Thymus (tissue), 11 donors: Measurements from ENCODE around the gene GSDMA. TPM values are rescaled to one million over a fixed set of nuclear protein-coding genes. Genes with fewer than 3 reads are reported as not detected.

Experiments
- DNase-seq, 9 donors: peaks; one replicate each; pipeline ENCODE4 v3.0.0-alpha.2; 2013; ENCODE audit warnings: low spot score in 9 of 9, low read depth in 6 of 9, missing footprints in 1 of 9
- H3K27ac ChIP-seq, 2 donors: one replicate each; pipeline ENCODE4 v1.5.1; 2013; ENCODE audit warnings: control low read depth in 1 of 2, low read depth in 1 of 2, low read length in 1 of 2, mild to moderate bottlenecking in 1 of 2, moderate library complexity in 1 of 2
- H3K27me3 ChIP-seq, 2 donors: one replicate each; pipeline ENCODE4 v1.5.1; 2013; ENCODE audit warnings: low read length in 1 of 2; ENCODE audit not compliant: control insufficient read depth in 2 of 2, insufficient read depth in 1 of 2
- H3K36me3 ChIP-seq, 2 donors: one replicate each; pipeline ENCODE4 v1.5.1; 2013; ENCODE audit warnings: low read length in 1 of 2, mild to moderate bottlenecking in 1 of 2, moderate library complexity in 1 of 2; ENCODE audit not compliant: control insufficient read depth in 2 of 2, insufficient read depth in 2 of 2
- H3K4me1 ChIP-seq, 2 donors: one replicate each; pipeline ENCODE4 v1.5.1; 2013; ENCODE audit warnings: low read length in 2 of 2; ENCODE audit not compliant: control insufficient read depth in 2 of 2, insufficient read depth in 2 of 2
- H3K4me3 ChIP-seq, 2 donors: one replicate each; pipeline ENCODE4 v1.5.1; 2013; ENCODE audit warnings: low read length in 2 of 2, control low read depth in 1 of 2, mild to moderate bottlenecking in 1 of 2
- H3K9me3 ChIP-seq, 2 donors: one replicate each; pipeline ENCODE4 v1.5.1; 2013; ENCODE audit warnings: low read length in 1 of 2, mild to moderate bottlenecking in 1 of 2; ENCODE audit not compliant: control insufficient read depth in 2 of 2, insufficient read depth in 1 of 2
- WGBS: extraction: QIAGEN DNeasy Blood & Tissue Kit; methylation state at CpG from one replicate; pipeline ENCODE4 v1.1.7; 2013; 5-methylcytosine and 5-hydroxymethylcytosine counted together
- polyA plus RNA-seq: library from polyadenylated mRNA; stranded (reverse); fragments of 200-250 nt; gene quantifications from one replicate; pipeline ENCODE4 v1.2.3, GENCODE V29; 2013
- total RNA-seq: library from RNA; stranded (reverse); fragments of 120-200 nt; gene quantifications from one replicate; pipeline ENCODE4 v1.2.4, GENCODE V29; 2013
- donor health status: healthy.

The GSDMA gene
- total and polyA plus RNA-seq, 2 donors, result 0.57 to 1.7 TPM

- WGBS, result 71% methylated on average over 22 of the region's 22 CpGs
- Histone ChIP-seq H3K36me3 (no peaks in the 10 kb centered on the region), H3K4me1 (peaks cover 9 to 41% of the 10 kb centered on the region in 2 donors), H3K9me3 (peaks cover 0 to 6% of the 10 kb centered on the region in 2 donors), H3K27me3 (no peaks in the 10 kb centered on the region), H3K27ac (peak overlapping the region; percentile 7 to 69), H3K4me3 (peak overlapping the region; percentile 39 to 69)
- no peak for DNase-seq
Measured at GRCh38 chr17:39951924-39952679, 10.7 kb upstream of the GSDMA start.

DNA sequence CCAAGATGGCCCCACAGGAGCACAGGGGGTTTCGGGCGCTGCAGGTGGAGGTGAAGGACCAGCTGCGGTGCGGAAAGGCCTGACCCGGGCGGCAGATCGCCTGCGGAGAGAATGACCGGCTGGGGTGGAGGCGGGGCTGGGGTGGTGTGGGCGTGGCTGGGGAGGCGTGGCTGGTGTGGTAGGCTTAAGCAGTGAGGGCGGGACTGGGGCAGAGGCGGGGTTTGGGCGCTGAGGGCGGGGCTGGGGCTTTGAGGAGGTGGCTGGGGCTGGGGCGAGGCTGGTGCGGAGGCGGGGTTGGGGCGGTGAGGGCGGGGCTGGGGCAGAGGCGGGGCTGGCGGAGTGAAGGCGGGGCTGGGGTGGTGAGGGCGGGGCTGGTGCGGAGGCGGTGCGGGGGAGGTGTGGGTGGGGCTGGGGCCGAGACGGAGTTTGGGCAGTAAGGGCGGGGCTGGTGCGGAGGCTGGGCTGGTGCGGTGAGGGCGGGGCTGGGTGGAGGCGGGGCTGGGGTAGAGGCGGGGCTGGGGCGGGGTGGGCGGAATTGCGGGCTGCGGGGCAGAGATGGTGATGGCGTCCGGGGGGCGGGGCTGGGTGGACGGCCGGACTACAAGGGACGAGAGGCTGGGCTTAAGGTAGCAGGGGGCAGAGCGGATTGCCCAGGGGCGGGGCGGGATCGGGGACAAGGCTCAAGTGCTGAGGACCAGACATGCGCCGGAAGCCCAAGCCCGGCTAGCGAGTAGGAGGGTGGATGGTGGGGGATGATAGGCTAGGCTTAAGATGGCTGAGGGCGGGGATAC, 9.9 kb upstream of the GSDMA start:
- Histone ChIP-seq H3K27ac (peak overlapping the region; percentile 14 to 69), H3K36me3 (no peaks in the 10 kb centered on the region)
- 1% methylated on average over 55 of the region's 55 CpGs for WGBS

DNA sequence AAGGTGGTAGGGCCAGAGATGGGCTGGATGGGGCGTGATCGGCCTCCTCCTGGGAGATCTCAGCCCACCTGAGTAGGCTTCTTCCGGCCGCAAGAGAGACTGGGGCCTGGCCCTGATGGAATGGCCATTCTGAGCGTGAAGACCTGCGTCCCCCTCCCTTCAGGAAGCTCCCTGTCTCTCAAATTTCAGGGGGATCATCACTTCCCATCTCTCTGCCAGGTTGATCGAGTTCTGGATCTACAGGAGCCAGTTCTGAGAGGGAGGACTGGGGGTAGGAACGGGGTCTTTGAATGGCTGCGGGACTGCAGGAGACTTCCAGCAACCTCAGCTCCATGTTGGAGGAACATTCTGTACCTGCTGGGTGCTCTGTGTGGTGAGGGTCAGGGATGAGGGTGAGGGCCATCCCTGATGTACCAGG, 9.3 kb upstream of the GSDMA start:
- WGBS, result 49% methylated on average over 9 of the region's 9 CpGs
- no peak for DNase-seq
- H3K4me3 ChIP-seq, result peak overlapping the region; percentile 63 to 69
- H3K27me3 ChIP-seq, result no peaks in the 10 kb centered on the region
- peaks cover 4 to 27% of the 10 kb centered on the region in 2 donors for H3K4me1 ChIP-seq
- no peaks in the 10 kb centered on the region for H3K9me3 ChIP-seq
- H3K27ac ChIP-seq, result peak overlapping the region; percentile 14 to 59
- no peaks in the 10 kb centered on the region for H3K36me3 ChIP-seq

More for the DNA sequence above, 9.9 kb upstream of the GSDMA start:
- DNase-seq, result peak in 8 of 9 donors; percentile 65 to 92 (median 86)
- Histone ChIP-seq H3K4me1 (peaks cover 5 to 33% of the 10 kb centered on the region in 2 donors), H3K27me3 (no peaks in the 10 kb centered on the region), H3K9me3 (peaks cover 0 to 2% of the 10 kb centered on the region in 2 donors), H3K4me3 (peak overlapping the region; percentile 63 to 69)

DNA sequence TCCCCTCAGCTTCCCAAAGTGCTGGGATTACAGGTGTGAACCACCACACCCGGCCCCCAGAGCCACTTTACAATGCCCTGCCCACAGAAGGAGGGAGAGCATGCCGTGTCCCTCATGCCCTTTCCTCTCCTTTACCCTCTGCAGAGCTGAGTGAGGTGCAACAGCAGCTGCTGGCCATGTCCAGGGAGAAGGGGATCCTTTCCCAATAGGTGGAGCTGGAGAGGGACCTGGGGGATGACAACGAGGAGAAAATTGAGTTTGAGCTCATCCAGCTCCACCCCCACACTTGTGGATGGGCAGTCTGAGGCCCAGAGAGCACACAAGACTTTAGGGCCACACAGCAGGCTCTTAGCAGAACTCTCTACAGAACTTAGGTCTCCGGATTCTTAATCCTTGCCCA, 7.9 kb upstream of the GSDMA start:
- 78% methylated on average over 4 of the region's 4 CpGs for WGBS

GRCh38 chr17:39955726-39956225, 7.0 kb upstream of the GSDMA start:
- Histone ChIP-seq H3K36me3 (no peaks in the 10 kb centered on the region), H3K4me1 (peaks cover 4 to 22% of the 10 kb centered on the region in 2 donors), H3K4me3 (no peak overlapping the region), H3K27ac (no peak overlapping the region), H3K27me3 (no peaks in the 10 kb centered on the region), H3K9me3 (no peaks in the 10 kb centered on the region)
- no peak for DNase-seq
- 86% methylated on average over 4 of the region's 4 CpGs for WGBS

More for the DNA sequence above, 7.9 kb upstream of the GSDMA start:
- H3K27ac ChIP-seq, result no peak overlapping the region
- H3K36me3 ChIP-seq, result no peaks in the 10 kb centered on the region
- DNase-seq, result no peak
- H3K9me3 ChIP-seq, result no peaks in the 10 kb centered on the region
- no peak overlapping the region for H3K4me3 ChIP-seq
- peaks cover 4 to 29% of the 10 kb centered on the region in 2 donors for H3K4me1 ChIP-seq
- no peaks in the 10 kb centered on the region for H3K27me3 ChIP-seq

DNA sequence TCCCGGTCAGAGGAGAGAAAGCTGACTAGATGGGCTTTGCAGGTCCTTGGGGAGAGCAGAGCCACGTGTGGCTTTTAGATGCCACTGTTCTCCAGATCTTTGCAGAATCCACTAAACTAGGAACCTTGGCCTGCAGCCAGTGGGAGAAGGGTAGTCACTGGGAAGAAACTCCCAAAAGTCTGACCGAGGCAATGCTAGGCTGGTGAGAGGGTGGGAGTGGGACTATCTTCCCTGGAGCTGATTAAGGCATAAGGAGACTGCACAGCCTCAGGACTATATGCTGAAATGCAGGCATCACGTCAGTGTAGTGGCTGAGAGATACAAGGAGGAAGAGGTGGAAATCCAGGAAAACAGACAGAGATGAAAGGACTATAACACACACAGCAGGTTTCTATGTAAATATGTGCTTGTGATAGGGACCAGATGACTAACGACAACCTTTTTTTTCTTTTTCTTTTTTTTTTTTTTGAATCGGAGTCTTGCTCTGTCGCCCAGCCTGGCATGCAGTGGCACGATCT, 2.2 kb upstream of the GSDMA start:
- Histone ChIP-seq H3K27ac (no peak overlapping the region), H3K36me3 (no peaks in the 10 kb centered on the region)
- 94% methylated on average over 8 of the region's 8 CpGs for WGBS

GRCh38 chr17:39963829-39964228, 1.0 kb downstream of the GSDMA start:
- peak in 1 of 9 donors; percentile 41 for DNase-seq
- 77% methylated on average over 6 of the region's 6 CpGs for WGBS

More for the DNA sequence above, 2.2 kb upstream of the GSDMA start:
- Histone ChIP-seq H3K4me1 (peaks cover 2 to 28% of the 10 kb centered on the region in 2 donors), H3K27me3 (peaks cover 0 to 2% of the 10 kb centered on the region in 2 donors), H3K9me3 (no peaks in the 10 kb centered on the region), H3K4me3 (no peak overlapping the region)
- no peak for DNase-seq

DNA sequence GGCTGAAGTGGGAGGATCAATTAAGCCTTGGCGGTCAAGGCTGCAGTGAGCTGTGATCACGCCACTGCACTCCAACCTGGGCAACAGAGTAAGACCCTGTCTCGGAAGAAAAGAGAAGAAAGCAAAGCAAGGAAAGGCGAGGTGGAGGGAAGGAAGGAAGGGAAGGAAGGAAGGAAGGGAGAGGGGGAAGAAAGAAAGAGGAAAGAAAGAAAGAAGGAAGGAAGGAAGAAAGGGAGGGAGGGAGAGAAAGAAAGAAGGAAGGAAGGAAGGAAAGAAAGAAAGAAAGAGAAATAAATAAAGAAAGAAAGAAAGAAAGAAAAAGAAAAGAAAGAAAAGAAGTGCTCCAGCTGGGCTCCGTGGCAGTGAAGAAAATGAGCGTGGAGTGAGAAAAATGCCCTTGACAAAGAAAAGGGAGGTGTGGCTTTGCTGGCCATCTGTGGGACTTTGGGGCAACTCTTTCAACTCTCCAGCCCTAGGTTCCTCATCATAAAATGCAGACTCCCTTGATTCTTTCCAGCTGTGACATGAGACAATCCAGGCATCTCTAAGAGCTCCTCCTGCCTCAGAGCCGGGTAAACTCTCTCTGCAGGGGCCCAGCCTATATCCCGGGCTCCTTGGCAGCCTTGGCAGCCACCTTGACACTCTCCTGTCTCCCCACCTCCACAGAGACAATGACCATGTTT, 2.4 kb downstream of the GSDMA start:
- H3K27ac ChIP-seq, result no peak overlapping the region
- H3K27me3 ChIP-seq, result peaks cover 0 to 10% of the 10 kb centered on the region in 2 donors
- no peaks in the 10 kb centered on the region for H3K36me3 ChIP-seq
- no peaks in the 10 kb centered on the region for H3K9me3 ChIP-seq
- no peak for DNase-seq
- H3K4me1 ChIP-seq, result peaks cover 2 to 19% of the 10 kb centered on the region in 2 donors
- WGBS, result 91% methylated on average over 8 of the region's 8 CpGs
- no peak overlapping the region for H3K4me3 ChIP-seq

More at GRCh38 chr17:39963829-39964228, 1.0 kb downstream of the GSDMA start:
- H3K4me3 ChIP-seq, result no peak overlapping the region
- no peak overlapping the region for H3K27ac ChIP-seq
- peaks cover 0 to 2% of the 10 kb centered on the region in 2 donors for H3K27me3 ChIP-seq
- peaks cover 2 to 26% of the 10 kb centered on the region in 2 donors for H3K4me1 ChIP-seq
- H3K36me3 ChIP-seq, result no peaks in the 10 kb centered on the region
- H3K9me3 ChIP-seq, result no peaks in the 10 kb centered on the region
